AG09319 (cell line): ENCODE results near the gene NCAPD3.

Experiments used
- DNase-seq: peaks from one replicate; pipeline ENCODE4 v3.0.0-alpha.2; 2010; ENCODE audit warnings: low read depth; ENCODE audit errors: extremely low read depth
- TF ChIP-seq, protein P1 (sequence below): IDR thresholded peaks from 2 replicates; pipeline ENCODE4 v1.5.1; 2011; ENCODE audit warnings: low read depth, mild to moderate bottlenecking, inconsistent platforms, low read length, moderate library complexity

NCAPD3 gene

DNA sequence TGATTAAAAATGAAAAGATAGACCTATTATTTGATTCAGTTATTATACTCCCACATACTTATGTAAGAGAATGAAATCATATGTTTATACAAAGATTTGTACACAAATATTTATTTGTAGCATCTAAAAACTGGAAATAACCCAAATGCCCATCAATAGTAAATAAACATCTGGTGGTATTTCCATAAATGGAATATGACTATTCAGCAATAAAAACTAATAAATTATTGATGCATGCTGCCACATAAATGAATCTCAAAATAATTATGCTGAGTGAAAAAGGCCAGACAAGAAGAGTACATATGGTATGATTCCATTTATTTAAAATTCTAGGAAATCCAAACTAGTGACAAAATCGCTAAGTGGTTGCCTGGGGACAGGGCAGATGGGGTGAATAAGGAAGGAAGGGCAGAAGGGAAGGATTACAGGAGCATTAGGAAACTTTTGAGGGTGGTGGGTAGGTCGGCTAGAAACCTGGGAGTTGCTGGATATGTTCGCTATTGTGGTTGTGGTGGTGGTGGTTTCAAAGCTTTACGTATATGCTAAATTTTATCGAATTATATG lies 113.4 kb downstream of the NCAPD3 start:
- no peak for DNase-seq
- TF ChIP-seq, protein P1, sequence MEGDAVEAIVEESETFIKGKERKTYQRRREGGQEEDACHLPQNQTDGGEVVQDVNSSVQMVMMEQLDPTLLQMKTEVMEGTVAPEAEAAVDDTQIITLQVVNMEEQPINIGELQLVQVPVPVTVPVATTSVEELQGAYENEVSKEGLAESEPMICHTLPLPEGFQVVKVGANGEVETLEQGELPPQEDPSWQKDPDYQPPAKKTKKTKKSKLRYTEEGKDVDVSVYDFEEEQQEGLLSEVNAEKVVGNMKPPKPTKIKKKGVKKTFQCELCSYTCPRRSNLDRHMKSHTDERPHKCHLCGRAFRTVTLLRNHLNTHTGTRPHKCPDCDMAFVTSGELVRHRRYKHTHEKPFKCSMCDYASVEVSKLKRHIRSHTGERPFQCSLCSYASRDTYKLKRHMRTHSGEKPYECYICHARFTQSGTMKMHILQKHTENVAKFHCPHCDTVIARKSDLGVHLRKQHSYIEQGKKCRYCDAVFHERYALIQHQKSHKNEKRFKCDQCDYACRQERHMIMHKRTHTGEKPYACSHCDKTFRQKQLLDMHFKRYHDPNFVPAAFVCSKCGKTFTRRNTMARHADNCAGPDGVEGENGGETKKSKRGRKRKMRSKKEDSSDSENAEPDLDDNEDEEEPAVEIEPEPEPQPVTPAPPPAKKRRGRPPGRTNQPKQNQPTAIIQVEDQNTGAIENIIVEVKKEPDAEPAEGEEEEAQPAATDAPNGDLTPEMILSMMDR, result no peak
